Measurements from ENCODE around the gene LANCL2. TPM values are rescaled to one million over a fixed set of nuclear protein-coding genes. Genes with fewer than 3 reads are reported as not detected.
A peak's percentile ranks its signal among the peaks of the same experiment; 100 is the strongest.

The LANCL2 gene
- total and polyA plus RNA-seq, 2 experiments from 2014 or later = 7.3 to 10.7 TPM

DNA sequence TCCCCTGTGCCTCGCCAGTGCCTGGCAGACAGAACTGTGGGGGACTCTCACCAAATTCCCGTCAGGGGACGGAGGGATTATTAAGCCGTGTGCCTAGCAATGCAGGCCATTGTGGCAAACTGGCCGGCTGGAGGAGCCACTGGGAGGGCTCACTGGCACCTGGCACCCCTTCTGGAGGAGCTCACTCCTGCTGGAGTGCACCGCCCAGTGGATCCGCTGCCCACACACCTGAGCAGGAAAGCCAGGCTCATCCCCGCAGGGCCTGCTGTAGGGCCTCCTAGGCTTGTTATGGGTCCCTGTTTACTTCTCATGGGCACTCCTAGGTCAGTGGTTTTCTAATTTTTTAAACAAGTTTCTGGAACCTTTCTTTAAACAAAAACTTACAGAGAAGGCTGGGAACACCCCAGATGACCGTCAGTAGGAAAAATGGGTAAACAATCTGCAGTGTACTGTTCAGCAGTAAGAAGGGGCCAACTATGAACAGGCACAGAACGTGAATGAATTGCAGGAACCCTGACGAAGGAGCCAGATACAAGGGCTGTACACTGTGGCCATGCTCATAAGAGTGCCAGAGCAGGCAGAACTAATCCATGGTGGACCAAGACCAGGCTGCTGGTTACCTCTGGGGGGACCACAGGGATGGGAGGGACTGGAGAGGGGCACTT, 64.8 kb downstream of the LANCL2 start:
- Histone ChIP-seq H3K4me2 (no peak overlapping the region), H3K27ac (ENCODE audit: low read depth) (no peak overlapping the region), H4K20me1 (replicated peaks; ENCODE audit: insufficient read depth) (no peaks in the 10 kb centered on the region; the same call in 1 of the 2 replicates), H3K36me3 (ENCODE audit: insufficient read depth) (no peaks in the 10 kb centered on the region), H3K79me2 (replicated peaks; ENCODE audit: insufficient read depth) (no peaks in the 10 kb centered on the region), H3K4me1 (ENCODE audit: insufficient read depth) (peaks cover 14% of the 10 kb centered on the region), H3K4me3 (no peak overlapping the region), H3K27me3 (ENCODE audit: insufficient read depth) (no peaks in the 10 kb centered on the region), H3K9me2 (ENCODE audit: insufficient read depth) (no peaks in the 10 kb centered on the region), H3F3A (replicated peaks; ENCODE audit: low read depth) (no peaks in the 10 kb centered on the region), H2AFZ (no peak overlapping the region)
- H3K27ac Mint-ChIP-seq = no peak overlapping the region
- H3K4me3 Mint-ChIP-seq = no peak overlapping the region
- TF ChIP-seq EZH2 (IDR thresholded peaks at IDR 0.05; ENCODE audit: low read depth, unreplicated experiment) (no peak), EZH2phosphoT487 (IDR thresholded peaks at IDR 0.05; ENCODE audit: unreplicated experiment) (no peak), CREB1 (CRISPR knock-in tag; IDR thresholded peaks at IDR 0.05; ENCODE audit: low read depth) (no peak), POLR2AphosphoS5 (IDR thresholded peaks at IDR 0.05; ENCODE audit: low read depth) (no peak), ZNF331 (CRISPR knock-in tag; IDR thresholded peaks at IDR 0.05; ENCODE audit: low read depth) (no peak), STAT1 (IDR thresholded peaks at IDR 0.05; ENCODE audit: unreplicated experiment) (no peak), NANOG (IDR thresholded peaks at IDR 0.05; ENCODE audit: borderline replicate concordance) (no peak), ZNF114 (CRISPR knock-in tag; IDR thresholded peaks at IDR 0.05) (no peak)
- TF ChIP-seq, protein P1, sequence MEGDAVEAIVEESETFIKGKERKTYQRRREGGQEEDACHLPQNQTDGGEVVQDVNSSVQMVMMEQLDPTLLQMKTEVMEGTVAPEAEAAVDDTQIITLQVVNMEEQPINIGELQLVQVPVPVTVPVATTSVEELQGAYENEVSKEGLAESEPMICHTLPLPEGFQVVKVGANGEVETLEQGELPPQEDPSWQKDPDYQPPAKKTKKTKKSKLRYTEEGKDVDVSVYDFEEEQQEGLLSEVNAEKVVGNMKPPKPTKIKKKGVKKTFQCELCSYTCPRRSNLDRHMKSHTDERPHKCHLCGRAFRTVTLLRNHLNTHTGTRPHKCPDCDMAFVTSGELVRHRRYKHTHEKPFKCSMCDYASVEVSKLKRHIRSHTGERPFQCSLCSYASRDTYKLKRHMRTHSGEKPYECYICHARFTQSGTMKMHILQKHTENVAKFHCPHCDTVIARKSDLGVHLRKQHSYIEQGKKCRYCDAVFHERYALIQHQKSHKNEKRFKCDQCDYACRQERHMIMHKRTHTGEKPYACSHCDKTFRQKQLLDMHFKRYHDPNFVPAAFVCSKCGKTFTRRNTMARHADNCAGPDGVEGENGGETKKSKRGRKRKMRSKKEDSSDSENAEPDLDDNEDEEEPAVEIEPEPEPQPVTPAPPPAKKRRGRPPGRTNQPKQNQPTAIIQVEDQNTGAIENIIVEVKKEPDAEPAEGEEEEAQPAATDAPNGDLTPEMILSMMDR (conservative IDR thresholded peaks at IDR 0.05; ENCODE audit: low read depth in 2 of 2) = no peak
- TF ChIP-seq, protein P2, sequence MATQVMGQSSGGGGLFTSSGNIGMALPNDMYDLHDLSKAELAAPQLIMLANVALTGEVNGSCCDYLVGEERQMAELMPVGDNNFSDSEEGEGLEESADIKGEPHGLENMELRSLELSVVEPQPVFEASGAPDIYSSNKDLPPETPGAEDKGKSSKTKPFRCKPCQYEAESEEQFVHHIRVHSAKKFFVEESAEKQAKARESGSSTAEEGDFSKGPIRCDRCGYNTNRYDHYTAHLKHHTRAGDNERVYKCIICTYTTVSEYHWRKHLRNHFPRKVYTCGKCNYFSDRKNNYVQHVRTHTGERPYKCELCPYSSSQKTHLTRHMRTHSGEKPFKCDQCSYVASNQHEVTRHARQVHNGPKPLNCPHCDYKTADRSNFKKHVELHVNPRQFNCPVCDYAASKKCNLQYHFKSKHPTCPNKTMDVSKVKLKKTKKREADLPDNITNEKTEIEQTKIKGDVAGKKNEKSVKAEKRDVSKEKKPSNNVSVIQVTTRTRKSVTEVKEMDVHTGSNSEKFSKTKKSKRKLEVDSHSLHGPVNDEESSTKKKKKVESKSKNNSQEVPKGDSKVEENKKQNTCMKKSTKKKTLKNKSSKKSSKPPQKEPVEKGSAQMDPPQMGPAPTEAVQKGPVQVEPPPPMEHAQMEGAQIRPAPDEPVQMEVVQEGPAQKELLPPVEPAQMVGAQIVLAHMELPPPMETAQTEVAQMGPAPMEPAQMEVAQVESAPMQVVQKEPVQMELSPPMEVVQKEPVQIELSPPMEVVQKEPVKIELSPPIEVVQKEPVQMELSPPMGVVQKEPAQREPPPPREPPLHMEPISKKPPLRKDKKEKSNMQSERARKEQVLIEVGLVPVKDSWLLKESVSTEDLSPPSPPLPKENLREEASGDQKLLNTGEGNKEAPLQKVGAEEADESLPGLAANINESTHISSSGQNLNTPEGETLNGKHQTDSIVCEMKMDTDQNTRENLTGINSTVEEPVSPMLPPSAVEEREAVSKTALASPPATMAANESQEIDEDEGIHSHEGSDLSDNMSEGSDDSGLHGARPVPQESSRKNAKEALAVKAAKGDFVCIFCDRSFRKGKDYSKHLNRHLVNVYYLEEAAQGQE (IDR thresholded peaks at IDR 0.05; ENCODE audit: unreplicated experiment) = no peak
- TF ChIP-seq, protein P3, sequence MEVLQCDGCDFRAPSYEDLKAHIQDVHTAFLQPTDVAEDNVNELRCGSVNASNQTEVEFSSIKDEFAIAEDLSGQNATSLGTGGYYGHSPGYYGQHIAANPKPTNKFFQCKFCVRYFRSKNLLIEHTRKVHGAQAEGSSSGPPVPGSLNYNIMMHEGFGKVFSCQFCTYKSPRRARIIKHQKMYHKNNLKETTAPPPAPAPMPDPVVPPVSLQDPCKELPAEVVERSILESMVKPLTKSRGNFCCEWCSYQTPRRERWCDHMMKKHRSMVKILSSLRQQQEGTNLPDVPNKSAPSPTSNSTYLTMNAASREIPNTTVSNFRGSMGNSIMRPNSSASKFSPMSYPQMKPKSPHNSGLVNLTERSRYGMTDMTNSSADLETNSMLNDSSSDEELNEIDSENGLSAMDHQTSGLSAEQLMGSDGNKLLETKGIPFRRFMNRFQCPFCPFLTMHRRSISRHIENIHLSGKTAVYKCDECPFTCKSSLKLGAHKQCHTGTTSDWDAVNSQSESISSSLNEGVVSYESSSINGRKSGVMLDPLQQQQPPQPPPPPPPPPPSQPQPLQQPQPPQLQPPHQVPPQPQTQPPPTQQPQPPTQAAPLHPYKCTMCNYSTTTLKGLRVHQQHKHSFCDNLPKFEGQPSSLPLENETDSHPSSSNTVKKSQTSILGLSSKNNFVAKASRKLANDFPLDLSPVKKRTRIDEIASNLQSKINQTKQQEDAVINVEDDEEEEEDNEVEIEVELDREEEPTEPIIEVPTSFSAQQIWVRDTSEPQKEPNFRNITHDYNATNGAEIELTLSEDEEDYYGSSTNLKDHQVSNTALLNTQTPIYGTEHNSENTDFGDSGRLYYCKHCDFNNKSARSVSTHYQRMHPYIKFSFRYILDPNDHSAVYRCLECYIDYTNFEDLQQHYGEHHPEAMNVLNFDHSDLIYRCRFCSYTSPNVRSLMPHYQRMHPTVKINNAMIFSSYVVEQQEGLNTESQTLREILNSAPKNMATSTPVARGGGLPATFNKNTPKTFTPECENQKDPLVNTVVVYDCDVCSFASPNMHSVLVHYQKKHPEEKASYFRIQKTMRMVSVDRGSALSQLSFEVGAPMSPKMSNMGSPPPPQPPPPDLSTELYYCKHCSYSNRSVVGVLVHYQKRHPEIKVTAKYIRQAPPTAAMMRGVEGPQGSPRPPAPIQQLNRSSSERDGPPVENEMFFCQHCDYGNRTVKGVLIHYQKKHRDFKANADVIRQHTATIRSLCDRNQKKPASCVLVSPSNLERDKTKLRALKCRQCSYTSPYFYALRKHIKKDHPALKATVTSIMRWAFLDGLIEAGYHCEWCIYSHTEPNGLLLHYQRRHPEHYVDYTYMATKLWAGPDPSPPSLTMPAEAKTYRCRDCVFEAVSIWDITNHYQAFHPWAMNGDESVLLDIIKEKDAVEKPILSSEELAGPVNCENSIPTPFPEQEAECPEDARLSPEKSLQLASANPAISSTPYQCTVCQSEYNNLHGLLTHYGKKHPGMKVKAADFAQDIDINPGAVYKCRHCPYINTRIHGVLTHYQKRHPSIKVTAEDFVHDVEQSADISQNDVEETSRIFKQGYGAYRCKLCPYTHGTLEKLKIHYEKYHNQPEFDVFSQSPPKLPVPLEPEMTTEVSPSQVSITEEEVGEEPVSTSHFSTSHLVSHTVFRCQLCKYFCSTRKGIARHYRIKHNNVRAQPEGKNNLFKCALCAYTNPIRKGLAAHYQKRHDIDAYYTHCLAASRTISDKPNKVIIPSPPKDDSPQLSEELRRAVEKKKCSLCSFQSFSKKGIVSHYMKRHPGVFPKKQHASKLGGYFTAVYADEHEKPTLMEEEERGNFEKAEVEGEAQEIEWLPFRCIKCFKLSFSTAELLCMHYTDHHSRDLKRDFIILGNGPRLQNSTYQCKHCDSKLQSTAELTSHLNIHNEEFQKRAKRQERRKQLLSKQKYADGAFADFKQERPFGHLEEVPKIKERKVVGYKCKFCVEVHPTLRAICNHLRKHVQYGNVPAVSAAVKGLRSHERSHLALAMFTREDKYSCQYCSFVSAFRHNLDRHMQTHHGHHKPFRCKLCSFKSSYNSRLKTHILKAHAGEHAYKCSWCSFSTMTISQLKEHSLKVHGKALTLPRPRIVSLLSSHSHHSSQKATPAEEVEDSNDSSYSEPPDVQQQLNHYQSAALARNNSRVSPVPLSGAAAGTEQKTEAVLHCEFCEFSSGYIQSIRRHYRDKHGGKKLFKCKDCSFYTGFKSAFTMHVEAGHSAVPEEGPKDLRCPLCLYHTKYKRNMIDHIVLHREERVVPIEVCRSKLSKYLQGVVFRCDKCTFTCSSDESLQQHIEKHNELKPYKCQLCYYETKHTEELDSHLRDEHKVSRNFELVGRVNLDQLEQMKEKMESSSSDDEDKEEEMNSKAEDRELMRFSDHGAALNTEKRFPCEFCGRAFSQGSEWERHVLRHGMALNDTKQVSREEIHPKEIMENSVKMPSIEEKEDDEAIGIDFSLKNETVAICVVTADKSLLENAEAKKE (CRISPR knock-in tag; IDR thresholded peaks at IDR 0.05) = no peak
- TF ChIP-seq, protein P4, sequence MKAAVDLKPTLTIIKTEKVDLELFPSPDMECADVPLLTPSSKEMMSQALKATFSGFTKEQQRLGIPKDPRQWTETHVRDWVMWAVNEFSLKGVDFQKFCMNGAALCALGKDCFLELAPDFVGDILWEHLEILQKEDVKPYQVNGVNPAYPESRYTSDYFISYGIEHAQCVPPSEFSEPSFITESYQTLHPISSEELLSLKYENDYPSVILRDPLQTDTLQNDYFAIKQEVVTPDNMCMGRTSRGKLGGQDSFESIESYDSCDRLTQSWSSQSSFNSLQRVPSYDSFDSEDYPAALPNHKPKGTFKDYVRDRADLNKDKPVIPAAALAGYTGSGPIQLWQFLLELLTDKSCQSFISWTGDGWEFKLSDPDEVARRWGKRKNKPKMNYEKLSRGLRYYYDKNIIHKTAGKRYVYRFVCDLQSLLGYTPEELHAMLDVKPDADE (IDR thresholded peaks at IDR 0.05) = no peak
- no peaks in the 10 kb centered on the region for H3K9me3 Mint-ChIP-seq
- H3K36me3 Mint-ChIP-seq (ENCODE audit: low read depth) = peaks cover 12% of the 10 kb centered on the region
- peaks cover 3% of the 10 kb centered on the region for H3K27me3 Mint-ChIP-seq (ENCODE audit: insufficient read depth, low read depth, poor library complexity)
- peaks cover 28% of the 10 kb centered on the region for H3K4me1 Mint-ChIP-seq
- ATAC-seq (no peak), DNase-seq (ENCODE audit: low spot score) (peak; percentile 24)

All from GM23338 (cell line).